ENCODE results near the gene HCRTR2. TPM values are rescaled to one million over a fixed set of nuclear protein-coding genes. Genes with fewer than 3 reads are reported as not detected.

The HCRTR2 gene
- not detected for total RNA-seq (ENCODE audit: unreplicated experiment)
- long read RNA-seq: 0 reads

DNA sequence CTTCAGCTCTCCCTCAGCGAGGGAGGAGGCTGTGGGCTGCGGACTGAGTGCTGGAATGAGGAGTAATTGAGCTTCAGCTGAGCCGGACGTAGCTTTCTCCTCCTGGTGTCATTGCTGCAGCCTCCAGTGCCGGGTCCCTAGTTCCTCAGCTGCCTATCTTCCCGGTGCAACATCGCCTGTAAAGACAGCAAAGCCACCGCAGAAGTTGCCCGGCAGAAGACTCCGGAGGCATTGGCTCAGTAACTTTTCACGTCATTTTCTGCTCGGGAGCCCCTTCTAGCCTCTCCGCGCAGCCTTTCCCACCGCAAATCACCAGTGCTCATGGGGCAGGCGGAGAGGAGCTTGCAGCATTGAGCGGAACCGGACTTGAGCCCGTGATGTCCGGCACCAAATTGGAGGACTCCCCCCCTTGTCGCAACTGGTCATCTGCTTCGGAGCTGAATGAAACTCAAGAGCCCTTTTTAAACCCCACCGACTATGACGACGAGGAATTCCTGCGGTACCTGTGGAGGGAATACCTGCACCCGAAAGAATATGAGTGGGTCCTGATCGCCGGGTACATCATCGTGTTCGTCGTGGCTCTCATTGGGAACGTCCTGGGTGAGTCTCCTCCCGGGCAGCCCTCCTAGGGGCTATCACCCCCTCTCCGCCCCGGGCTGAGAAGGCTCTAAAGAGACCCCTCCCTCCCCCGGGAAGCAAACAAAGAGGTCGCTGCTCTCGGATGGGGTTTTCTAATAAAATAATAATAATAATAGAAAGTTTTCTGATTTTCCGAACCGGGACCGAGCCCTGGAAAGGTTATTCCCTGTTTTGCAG is at the start of gene HCRTR2:
Gene HCRTR2, plus strand, starts transcription at position 305 of the 816 bp plus-strand sequence. Its CDS starts 73 bp downstream, at position 378.
- DNase-seq: peak; percentile 29
- TF ChIP-seq, protein P1, sequence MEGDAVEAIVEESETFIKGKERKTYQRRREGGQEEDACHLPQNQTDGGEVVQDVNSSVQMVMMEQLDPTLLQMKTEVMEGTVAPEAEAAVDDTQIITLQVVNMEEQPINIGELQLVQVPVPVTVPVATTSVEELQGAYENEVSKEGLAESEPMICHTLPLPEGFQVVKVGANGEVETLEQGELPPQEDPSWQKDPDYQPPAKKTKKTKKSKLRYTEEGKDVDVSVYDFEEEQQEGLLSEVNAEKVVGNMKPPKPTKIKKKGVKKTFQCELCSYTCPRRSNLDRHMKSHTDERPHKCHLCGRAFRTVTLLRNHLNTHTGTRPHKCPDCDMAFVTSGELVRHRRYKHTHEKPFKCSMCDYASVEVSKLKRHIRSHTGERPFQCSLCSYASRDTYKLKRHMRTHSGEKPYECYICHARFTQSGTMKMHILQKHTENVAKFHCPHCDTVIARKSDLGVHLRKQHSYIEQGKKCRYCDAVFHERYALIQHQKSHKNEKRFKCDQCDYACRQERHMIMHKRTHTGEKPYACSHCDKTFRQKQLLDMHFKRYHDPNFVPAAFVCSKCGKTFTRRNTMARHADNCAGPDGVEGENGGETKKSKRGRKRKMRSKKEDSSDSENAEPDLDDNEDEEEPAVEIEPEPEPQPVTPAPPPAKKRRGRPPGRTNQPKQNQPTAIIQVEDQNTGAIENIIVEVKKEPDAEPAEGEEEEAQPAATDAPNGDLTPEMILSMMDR (IDR thresholded peaks at IDR 0.05; ENCODE audit: partially characterized antibody, unreplicated experiment): no peak
- Mint-ChIP-seq H3K27me3 (ENCODE audit: unreplicated experiment) (no peaks in the 10 kb centered on the region), H3K4me1 (ENCODE audit: low read depth, unreplicated experiment) (no peaks in the 10 kb centered on the region), H3K9me3 (ENCODE audit: unreplicated experiment) (no peaks in the 10 kb centered on the region), H3K36me3 (ENCODE audit: unreplicated experiment) (no peaks in the 10 kb centered on the region), H3K4me3 (ENCODE audit: unreplicated experiment) (peak within 1 kb of the TSS; percentile 84), H3K27ac (ENCODE audit: unreplicated experiment) (no peak within 1 kb of the TSS)

- H3K9me3 Mint-ChIP-seq (ENCODE audit: unreplicated experiment): no peaks in the 10 kb centered on the region
- no peaks in the 10 kb centered on the region for H3K36me3 Mint-ChIP-seq (ENCODE audit: unreplicated experiment)
- no peak for DNase-seq
- TF ChIP-seq, protein P1 (IDR thresholded peaks at IDR 0.05; ENCODE audit: partially characterized antibody, unreplicated experiment): no peak
- no peaks in the 10 kb centered on the region for H3K27me3 Mint-ChIP-seq (ENCODE audit: unreplicated experiment)
- H3K4me1 Mint-ChIP-seq (ENCODE audit: low read depth, unreplicated experiment): no peaks in the 10 kb centered on the region
- H3K27ac Mint-ChIP-seq (ENCODE audit: unreplicated experiment): no peak overlapping the region
- no peak overlapping the region for H3K4me3 Mint-ChIP-seq (ENCODE audit: unreplicated experiment)
These were observed 43.5 kb upstream of the HCRTR2 start for GRCh38 chr6:55130806-55131324.

GRCh38 chr6:55131616-55132015 is 42.7 kb upstream of the HCRTR2 start:
- Mint-ChIP-seq H3K27me3 (ENCODE audit: unreplicated experiment) (no peaks in the 10 kb centered on the region), H3K4me3 (ENCODE audit: unreplicated experiment) (no peak overlapping the region), H3K4me1 (ENCODE audit: low read depth, unreplicated experiment) (no peaks in the 10 kb centered on the region), H3K9me3 (ENCODE audit: unreplicated experiment) (no peaks in the 10 kb centered on the region), H3K36me3 (ENCODE audit: unreplicated experiment) (no peaks in the 10 kb centered on the region), H3K27ac (ENCODE audit: unreplicated experiment) (no peak overlapping the region)
- no peak for DNase-seq
- TF ChIP-seq, protein P1 (IDR thresholded peaks at IDR 0.05; ENCODE audit: partially characterized antibody, unreplicated experiment): no peak

DNA sequence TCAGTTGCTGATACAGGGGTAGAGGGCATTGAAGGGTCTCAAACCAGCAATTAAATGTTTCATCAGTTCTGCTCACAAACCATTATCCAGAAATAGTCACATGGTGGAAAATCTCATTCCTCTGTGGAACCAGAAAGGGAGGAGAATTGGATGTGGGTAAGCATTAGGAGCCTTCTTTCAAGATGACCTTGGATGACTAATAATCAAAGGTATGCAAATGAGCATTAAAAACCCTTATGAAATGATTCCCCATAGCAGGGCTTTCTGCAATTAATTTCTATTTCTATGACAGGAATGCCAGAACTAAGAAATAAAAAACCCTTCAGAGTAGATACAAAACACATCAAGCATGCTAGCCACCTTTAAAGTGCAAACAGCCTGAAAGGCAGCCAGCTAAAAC is 37.4 kb upstream of the HCRTR2 start:
- no peak overlapping the region for H3K27ac Mint-ChIP-seq (ENCODE audit: unreplicated experiment)
- no peaks in the 10 kb centered on the region for H3K27me3 Mint-ChIP-seq (ENCODE audit: unreplicated experiment)
- H3K4me1 Mint-ChIP-seq (ENCODE audit: low read depth, unreplicated experiment): no peaks in the 10 kb centered on the region
- H3K4me3 Mint-ChIP-seq (ENCODE audit: unreplicated experiment): no peak overlapping the region
- H3K36me3 Mint-ChIP-seq (ENCODE audit: unreplicated experiment): no peaks in the 10 kb centered on the region
- TF ChIP-seq, protein P1 (IDR thresholded peaks at IDR 0.05; ENCODE audit: partially characterized antibody, unreplicated experiment): no peak
- no peaks in the 10 kb centered on the region for H3K9me3 Mint-ChIP-seq (ENCODE audit: unreplicated experiment)
- no peak for DNase-seq

Data from glutamatergic neuron (in vitro differentiated cells).